HG03565 (cell line): ENCODE results near the gene ASTN2.

ENCODE experiments used
- ATAC-seq: cut with Tn5 transposase; IDR thresholded peaks from one replicate; pipeline ENCODE4 v1.9.1; 2021; ENCODE audit warnings: mild to moderate bottlenecking, moderate library complexity; ENCODE audit not compliant: unreplicated experiment

The ASTN2 gene

DNA sequence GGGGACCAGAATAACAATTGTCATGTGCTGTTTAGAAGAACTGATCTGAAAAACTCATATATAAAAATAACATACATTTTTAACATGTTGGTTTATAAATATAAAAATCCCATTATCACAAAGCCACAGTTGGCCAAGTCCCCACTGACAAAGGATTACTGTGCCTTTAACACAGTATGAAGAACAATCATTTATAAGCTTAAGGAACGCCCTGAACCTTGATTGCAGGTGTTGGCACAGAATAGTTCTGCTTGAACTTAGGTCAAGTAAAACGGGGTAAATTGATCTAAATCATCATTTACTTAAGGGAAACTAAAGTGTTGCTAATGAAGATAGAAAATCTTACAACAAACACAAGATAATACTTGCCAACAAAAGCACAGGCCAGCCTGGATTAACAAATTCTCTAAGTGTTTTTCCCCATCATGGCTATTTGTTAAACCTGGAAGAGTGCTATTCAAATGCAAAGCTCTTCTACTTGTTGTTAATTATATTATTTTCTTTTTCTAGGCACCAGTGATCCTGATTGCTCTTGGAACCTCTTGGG lies 46.1 kb downstream of the ASTN2 start:
- ATAC-seq: no peak

DNA sequence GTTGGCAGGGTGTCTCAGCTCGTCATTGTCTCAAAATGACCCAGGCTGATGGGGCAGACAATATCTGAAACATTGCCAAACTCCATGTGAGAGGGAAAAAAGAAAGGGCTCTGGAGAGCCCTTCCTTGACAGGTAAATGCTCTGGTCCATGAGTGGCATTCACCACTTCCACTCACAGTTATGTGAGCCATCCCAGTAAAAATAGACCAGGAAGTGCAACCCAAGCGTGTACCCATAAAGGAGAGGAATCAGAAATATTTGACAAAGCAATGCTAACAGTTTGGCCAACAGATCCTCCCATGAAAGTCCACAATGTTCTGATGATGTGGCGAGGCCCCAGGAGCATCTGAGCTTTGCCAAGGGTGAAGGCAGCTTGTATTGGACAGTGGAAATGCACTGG lies 49.4 kb downstream of the ASTN2 start:
- no peak for ATAC-seq

DNA sequence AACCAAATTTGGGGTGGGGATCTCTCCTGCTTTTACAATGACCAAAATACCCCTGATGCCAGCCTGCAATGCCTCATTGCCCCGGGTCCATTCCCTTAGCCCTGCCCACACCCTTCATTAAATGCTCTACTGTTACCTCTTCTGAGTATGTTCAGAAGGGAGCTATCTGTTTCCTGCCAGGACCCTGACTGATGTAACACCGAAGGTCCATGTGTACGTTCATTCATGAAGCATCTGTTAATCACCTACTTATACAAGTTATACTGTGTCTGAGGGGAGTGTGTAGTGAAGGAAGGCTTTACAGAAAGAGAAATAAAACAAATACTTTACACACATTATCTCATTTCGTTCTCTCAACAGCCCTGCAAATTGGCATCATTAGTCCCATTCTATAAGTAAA lies 51.9 kb downstream of the ASTN2 start:
- no peak for ATAC-seq

DNA sequence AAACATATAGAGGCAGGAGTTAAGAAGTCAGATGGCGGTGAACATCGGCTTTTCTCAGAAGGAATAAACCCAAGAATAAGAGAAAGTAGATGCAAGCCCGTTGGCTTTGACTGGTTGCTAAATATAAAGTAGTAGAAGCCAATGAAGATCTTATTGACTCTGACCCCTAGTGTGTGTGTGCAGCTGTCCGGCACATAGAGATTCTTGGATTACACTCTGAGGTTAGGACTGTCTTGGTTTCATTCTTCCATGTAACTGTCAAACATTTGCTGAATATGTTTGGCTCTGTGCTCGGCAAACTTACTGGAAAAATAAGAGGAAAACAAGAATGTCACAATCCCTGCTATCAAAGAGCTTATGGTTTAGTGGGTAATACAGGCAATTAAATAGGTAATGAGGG lies 54.9 kb downstream of the ASTN2 start:
- no peak for ATAC-seq

DNA sequence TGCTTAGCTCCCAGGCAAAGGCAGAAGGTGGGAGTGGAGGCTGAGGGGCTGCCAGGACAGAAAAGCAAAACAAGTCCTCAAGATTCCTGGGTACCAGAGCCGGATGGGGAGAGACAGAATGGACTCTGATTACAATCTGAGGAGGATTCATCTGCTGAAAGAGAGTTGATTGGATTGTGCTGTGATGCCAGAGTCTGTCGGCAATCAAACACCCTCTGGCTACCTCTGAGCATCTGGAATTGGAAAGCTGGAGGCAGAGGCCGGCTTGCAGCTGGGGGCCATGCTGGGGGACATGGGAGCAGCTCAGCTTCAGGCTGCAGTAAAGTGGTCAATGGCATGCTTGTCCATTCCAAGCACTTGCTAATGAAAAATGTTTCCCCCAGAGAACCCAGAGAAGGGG lies 59.3 kb downstream of the ASTN2 start:
- ATAC-seq: no peak

DNA sequence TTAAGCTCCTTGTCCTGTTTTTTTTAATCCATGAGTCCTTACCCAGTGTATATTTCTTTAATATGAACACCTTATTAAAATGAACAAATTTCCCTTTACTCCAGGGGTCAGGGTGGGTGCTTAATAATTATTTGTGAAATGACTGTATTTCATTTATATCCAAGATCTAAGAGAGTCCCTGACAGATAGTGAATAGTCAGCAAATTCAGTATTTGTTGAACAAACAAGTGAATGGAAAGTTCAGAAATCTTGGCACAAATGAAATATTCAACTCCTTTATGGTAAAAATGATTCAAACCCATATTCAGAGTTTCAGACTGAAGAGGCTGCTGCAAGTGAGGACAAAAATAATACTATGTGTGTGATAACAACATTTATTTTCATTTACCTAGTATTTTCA lies 59.9 kb downstream of the ASTN2 start:
- no peak for ATAC-seq

DNA sequence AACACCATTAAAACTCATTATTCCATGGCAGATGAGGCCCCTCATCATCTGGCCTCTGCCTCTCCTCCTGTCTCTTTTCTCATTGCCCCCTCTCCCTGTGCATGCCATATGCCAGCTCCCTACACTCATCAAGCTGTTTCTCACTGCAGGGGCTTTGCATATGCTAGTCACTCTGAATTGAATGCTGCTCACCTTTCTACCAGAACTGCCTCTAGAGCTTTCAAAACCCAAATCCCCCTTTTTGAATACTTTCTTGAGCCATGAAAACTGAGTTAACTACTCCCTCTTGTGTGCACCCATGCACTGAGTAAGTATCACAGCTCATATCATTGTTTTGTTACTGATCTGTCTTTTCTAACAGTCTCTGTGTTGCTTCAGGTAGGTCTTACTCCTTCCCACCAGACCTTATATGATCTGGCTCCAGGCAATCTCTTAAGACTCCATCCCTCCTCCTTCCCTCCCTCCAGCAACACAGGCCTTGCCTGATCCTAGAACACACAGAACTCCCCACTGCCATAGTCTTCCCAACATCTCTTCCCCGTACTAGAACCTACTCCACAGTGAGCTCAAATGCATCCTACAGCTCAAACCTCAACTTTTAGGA lies 60.5 kb downstream of the ASTN2 start:
- no peak for ATAC-seq

DNA sequence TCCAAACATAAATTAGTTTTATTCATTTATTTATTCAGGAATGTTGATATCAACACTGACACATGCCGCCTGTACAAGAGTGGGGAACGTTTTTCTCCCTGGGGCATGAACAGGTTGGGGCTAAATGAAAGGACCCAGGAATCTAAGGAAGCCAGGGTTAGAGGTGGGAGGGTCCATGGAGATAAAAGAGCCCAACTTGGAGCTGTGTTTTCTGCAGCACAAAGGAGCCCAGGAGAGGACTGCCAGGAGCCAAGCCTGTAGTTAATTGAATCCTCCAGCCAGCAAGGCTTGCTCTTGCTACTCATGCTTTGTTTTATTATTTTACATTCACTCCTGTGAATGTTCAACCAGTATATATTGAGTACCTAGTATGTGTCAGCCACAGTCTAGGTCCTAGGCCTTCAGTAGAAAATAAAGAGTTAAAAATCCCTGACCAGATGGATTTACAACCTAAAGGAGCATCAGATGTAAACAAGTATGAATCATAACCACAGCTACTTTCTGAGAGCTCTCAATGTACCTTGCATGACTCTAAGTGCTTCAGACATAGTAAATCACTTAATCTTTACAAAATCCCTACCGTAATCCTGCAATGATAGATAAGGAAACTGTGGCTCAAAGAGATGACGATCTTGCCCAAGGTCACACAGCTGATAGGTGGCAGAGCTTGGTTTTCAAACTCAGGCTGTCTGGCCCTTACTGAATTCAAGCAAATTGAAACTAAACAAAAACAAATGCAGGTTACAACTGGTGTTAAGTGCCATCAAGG lies 69.8 kb downstream of the ASTN2 start:
- ATAC-seq: no peak

DNA sequence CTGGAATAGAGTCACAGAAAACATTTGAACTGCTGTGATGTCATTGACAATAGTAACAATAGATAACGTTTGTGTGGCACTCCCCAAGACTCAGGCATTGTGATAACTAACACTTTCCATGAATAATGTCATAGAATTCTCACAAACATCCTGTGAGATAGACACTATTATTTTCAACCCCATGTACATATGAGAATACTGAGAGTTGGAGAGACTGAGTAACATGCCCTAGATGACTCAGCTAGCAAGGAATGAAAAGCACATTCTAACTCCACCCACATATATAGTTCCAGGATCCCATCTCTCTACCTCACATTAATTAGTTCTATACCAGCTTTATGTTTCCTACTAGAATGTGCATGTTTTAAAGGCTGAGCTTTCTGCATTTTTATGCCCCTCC lies 71.4 kb downstream of the ASTN2 start:
- ATAC-seq: no peak

DNA sequence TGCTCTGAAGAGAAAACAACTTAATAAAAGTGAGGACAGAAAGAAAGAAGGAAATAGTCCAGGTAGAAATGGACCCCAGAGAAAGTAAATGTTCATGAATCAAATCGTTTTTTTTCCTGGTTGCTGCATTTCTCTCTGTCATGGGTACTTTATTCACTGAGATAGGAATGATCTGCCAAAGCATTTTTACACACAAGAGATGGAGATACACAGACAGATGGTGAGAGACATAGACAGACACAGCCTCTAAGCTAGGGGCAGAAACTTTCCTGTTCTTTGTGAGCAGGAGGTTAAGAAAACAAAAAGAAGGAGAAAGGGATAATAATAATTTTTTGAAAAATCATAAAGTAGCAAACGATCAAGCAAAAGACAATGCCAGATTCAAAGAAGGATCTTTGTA lies 73.7 kb downstream of the ASTN2 start:
- no peak for ATAC-seq

DNA sequence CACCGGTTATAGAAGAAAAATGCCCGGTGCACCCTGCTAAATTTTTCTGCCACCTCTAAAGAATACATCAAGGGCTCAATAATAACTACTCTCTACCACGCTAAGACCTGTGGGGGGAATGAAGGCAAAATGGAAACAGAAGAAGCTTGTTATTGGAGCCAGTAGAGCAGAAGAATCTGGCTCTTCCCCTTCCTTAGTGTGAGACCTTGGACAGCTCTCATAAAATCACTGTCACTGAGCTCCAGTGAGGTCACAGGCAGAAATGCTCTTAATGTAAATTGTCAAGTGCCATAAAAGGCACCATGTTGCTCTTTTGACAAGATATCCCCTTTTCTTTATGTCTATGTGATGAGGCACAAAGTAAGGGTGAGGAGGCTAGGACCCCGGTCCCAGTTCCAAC lies 74.4 kb downstream of the ASTN2 start:
- no peak for ATAC-seq

DNA sequence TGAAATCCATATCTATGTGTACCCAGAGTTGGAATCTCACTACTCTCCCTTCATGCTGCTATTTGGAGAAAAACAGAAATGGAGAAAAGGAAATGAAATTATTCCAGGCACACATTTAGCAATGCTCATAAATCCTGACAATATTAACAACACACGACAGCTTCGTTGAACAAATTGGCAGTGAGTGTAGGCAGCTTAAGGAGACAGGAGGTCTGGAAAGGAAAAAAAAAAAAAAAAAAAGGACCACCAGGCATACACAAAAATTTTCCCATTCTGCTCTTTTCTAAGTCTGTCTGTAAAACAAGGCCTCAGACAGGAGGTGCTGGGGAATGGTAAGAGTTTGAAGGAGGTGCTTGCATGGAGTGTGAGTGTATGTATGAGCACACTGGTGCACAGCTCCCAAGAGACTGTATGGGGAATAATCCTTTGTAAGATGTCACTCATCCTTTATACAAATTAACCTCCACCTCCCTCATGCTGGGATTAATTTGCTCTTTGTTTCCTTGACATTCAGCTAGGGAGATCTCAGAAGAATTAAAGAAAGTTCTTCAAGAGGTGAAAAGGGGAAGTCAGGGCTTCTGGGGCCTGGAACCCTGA lies 78.9 kb downstream of the ASTN2 start:
- ATAC-seq: no peak

DNA sequence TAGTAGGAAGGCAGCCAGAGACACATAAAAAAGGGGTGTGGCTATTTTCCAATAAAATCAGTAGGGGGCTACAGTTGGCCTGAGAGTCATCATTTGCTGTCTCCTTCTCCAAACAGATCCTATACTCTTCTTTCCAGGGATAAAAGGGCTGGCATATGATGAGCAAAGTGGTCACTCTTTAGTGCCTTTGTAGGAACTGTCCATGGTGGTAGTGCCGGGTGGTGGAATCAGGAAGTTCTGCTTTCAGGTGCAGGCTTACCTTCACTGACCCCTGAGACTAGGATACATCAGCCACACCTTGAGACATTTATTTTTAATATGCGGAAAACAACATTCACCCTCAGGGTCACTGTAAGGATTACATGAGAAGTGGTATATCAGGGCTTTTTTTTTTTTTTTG lies 80.8 kb downstream of the ASTN2 start:
- no peak for ATAC-seq

DNA sequence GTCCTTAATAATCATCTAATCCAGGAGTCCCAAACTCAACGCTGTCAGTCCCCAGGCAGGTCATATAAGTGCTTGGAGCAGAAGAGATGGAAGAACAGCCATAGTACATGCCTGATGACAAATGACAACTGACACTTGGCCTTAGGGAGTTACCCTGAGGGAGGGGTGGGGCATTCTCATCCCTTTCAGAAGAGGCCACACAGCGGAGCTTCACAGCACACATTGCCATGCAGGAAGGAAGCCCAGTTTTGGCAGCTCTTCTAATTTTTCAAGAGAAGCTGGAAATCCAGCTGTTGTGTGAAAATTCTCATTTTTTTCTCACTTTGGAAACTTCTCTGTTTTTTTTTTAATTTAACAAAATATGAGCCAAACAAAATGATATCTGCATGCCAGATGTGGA lies 89.0 kb downstream of the ASTN2 start:
- no peak for ATAC-seq

DNA sequence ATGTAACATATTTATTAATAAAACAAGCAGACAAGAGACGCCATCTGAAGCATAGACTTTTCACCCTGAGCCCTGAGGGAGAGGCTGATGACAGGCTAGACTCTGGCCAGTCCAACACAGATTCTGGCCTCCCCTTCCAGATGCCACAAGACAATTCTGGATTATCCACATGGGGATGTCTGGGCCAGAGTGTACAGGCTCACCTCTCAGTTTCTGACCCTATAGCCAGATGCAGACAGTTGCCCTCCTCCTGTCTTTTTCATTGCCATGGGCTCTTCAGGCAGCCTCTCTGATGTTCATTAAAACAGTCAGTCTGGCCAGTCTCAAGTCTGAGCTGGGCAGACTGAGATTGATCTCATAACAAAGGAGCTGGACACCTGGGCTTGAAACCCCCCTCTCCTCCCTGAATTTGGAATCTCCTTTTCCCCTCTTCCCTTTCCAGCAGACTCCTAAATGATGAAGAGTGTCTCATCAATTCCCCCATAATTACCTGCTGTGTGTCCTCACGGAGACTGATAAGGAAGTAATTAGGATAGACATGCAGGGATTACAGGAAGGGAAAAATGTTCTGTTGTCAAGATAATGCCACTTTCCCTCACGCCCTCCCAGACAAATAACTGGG lies 89.6 kb downstream of the ASTN2 start:
- no peak for ATAC-seq

DNA sequence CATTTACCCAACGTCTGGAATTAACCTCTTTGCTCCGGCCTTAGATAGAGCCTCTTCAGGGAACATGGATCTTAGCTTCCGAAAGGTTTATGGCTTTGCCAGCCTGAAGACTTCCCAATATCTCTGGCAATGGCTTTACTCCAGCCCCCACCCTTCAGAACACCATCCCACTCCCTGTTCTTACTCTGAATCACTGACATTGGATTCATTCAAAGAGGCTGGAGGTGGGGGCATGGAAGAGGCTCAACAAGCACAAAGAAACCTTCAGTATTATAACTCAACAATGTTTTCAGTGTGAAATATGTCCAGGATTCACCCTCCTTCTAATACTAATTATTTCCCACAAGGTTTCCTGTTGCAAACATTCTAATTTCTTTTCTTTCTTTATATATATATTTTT lies 91.5 kb downstream of the ASTN2 start:
- ATAC-seq: no peak

DNA sequence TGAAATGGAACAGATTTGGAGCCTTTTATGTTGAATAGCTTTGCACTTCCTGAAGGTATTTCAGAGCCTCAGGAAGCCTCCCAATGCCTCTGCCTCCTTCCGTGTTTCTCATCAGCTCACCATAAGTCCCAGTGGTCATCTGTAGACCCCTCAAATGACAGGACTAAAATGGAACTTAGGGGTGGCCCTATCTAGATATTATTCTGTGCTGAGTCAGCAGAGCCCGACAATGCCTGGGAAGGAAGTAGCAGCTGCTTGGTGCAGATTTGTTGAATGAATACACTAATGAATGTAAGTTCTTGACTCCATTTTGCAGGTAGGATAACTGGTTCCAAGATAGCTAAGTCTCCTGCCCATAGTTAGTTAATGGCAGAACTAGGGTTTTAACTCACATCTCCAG lies 97.7 kb downstream of the ASTN2 start:
- no peak for ATAC-seq

DNA sequence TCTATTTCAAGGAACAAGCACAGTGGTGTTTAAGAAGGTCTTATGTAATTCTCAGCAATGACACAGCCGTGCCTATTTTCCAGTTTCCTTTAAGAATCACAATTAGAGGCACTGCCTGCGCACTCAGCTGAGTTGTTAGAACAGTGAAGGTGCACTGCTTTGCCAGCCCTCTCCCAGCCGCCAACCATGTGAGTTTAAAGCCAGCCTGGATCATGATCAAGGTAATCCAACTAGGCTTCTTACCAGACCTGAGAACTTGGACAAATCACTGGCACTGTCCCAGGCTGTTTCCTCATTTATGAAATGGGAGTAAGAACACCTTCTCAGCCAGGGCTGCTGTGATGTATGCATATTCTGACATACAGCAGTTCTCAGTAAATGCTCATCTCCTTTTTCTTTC lies 99.6 kb downstream of the ASTN2 start:
- no peak for ATAC-seq

DNA sequence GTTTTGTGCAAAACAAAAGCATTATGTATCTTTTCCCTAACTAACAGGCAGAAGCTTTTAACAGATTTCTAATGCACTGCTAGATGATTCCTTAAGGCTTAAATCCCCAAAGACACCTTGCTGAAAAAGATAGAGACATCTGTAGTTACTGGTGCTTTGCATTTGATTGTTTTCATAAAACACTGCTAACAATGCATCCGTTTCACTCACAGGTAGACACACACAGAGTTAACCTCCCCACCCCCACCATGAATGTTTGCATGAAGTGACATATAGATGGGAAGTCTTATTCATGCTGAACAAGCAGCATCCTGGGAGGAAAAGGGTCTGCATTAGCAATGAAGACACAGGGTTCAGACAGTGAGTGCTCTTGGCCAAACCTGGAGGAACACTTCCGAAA lies 100.9 kb downstream of the ASTN2 start:
- ATAC-seq: no peak

DNA sequence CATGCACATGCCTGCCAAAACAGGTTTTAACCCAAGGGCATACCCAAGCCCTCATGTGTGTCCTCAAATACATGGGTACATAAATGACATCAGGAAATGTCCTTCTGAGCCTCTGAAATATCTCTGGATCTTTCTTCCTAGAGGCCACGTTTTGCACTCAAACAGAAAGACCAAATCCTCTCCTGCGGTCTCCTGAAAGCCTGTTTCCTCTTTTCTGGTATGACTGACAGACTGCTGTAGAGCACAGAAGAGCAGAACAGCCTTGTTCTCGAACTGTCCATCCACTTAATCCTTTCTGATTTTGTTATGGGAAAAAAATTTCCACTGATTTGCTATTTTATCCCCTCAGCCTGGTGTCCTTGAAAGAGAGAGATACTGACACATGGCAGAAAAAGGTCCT lies 107.2 kb downstream of the ASTN2 start:
- ATAC-seq: no peak

DNA sequence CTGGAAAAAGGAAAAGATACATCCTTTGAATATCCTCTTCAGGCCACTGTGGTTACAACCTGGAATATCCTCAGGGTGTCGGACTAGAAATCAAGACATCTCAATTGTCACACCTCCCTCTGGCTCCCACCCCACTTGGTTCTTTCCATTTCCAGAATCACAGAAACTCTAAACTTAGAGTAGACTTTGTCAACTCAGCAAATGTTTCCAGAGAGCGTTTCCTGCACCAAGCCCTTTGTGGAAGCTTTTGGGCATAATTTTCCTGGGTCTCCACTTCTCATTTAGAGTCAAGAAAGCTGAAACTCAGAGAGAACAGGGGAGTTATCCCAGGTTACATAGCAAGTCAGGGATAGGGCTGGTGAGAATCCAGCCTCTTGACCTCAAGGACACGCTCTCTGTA lies 108.8 kb downstream of the ASTN2 start:
- no peak for ATAC-seq

DNA sequence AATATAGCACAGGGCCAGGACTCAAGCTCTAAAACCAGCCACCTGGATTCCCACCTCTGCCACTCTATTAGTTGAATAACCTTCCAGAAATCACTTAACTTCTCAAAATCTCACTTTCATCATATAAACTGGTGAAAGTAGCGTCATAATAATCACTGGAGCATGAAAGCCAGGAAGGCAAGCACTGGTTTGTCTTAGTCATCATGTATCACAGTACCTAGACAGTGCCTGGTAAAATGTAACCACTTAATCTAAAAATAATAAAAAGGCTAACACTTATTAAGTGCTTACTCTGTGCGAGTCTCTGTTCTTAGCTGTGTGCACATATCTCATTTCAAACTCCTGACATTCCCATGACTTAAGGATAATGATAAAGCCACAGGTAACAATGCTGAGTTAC lies 109.4 kb downstream of the ASTN2 start:
- ATAC-seq: no peak
